GM23248 (cell line): ENCODE measurements around the gene ATXN7L2.

Experiments used
- EZH2 ChIP-seq: fragments of 200-600 bp; sonication (generic); IDR thresholded peaks from 2 replicates; pipeline ENCODE4 v1.6.1; 2018; ENCODE audit warnings: antibody characterized with exemption, mild to moderate bottlenecking; ENCODE audit not compliant: insufficient read depth, poor library complexity, severe bottlenecking
- EZH2phosphoT487 ChIP-seq: fragments of 200-600 bp; sonication (generic); IDR thresholded peaks from 2 replicates; pipeline ENCODE4 v1.6.1; 2018; ENCODE audit warnings: antibody characterized with exemption, moderate library complexity, mild to moderate bottlenecking, low read depth; ENCODE audit not compliant: insufficient read depth

- TF ChIP-seq EZH2phosphoT487, result no peak
- no peak for TF ChIP-seq EZH2
These were observed 5.0 kb downstream of the ATXN7L2 start for GRCh38 chr1:109488696-109489095.
